ENCODE measurements around the gene VCX3B. TPM values are rescaled to one million over a fixed set of nuclear protein-coding genes. Genes with fewer than 3 reads are reported as not detected.
"Not testable (repeated sequence)": the region's sequence is repeated elsewhere in the genome, so short reads cannot be mapped to it uniquely, and the experiment has no call there.

VCX3B gene
- total RNA-seq, 3 donors from 2014 or later: not detected

GRCh38 chrX:8433109-8434062, 31.2 kb upstream of the VCX3B start:
- no peak for TF ChIP-seq CTCF (IDR thresholded peaks at IDR 0.05)
- no peak for TF ChIP-seq POLR2AphosphoS5 (IDR thresholded peaks at IDR 0.05)
- TF ChIP-seq POLR2A (IDR thresholded peaks at IDR 0.05): no peak
- DNase-seq (ENCODE audit: low spot score in 2 of 2): no peak
- Histone ChIP-seq H3K4me3 (no peak overlapping the region), H3K27me3 (no peaks in the 10 kb centered on the region), H3K9me3 (no peaks in the 10 kb centered on the region), H3K27ac (no peak overlapping the region), H3K36me3 (no peaks in the 10 kb centered on the region), H3K4me1 (no peaks in the 10 kb centered on the region)
- intact Hi-C loops (cut with DNase I; ENCODE audit: low total_unique reads): no loop called here

- TF ChIP-seq POLR2AphosphoS5 (IDR thresholded peaks at IDR 0.05): no peak
- TF ChIP-seq CTCF (IDR thresholded peaks at IDR 0.05): no peak
- no peak for TF ChIP-seq POLR2A (IDR thresholded peaks at IDR 0.05)
- no peak overlapping the region for H3K4me3 ChIP-seq
- no peak overlapping the region for H3K27ac ChIP-seq
- no peaks in the 10 kb centered on the region for H3K36me3 ChIP-seq
- no peak for DNase-seq (ENCODE audit: low spot score in 2 of 2)
- intact Hi-C loops (cut with DNase I; ENCODE audit: low total_unique reads): loop anchor here (10.0 kb wide), 1 partner anchor 837 kb away; no protein-coding TSS in a partner anchor
- no peaks in the 10 kb centered on the region for H3K9me3 ChIP-seq
- H3K27me3 ChIP-seq: no peaks in the 10 kb centered on the region
- no peaks in the 10 kb centered on the region for H3K4me1 ChIP-seq
Measured at GRCh38 chrX:8447368-8447767, 17.3 kb upstream of the VCX3B start.

- H3K27ac ChIP-seq; H3K36me3 ChIP-seq; DNase-seq (ENCODE audit: low spot score in 2 of 2); intact Hi-C loops (cut with DNase I; ENCODE audit: low total_unique reads); H3K27me3 ChIP-seq; H3K4me3 ChIP-seq; H3K9me3 ChIP-seq; H3K4me1 ChIP-seq: not testable (repeated sequence)
Measured at GRCh38 chrX:8452343-8452742, 12.3 kb upstream of the VCX3B start.

- H3K4me3 ChIP-seq: no peak overlapping the region
- TF ChIP-seq POLR2AphosphoS5 (IDR thresholded peaks at IDR 0.05): no peak
- no peak for TF ChIP-seq CTCF (IDR thresholded peaks at IDR 0.05)
- no peak for TF ChIP-seq POLR2A (IDR thresholded peaks at IDR 0.05)
- no peak overlapping the region for H3K27ac ChIP-seq
Measured at GRCh38 chrX:8453611-8454010, 11.0 kb upstream of the VCX3B start.

GRCh38 chrX:8455557-8455956, 9.1 kb upstream of the VCX3B start:
- DNase-seq (ENCODE audit: low spot score in 2 of 2): no peak
- H3K4me1 ChIP-seq: no peaks in the 10 kb centered on the region
- no peak overlapping the region for H3K4me3 ChIP-seq
- no peaks in the 10 kb centered on the region for H3K27me3 ChIP-seq
- H3K27ac ChIP-seq: no peak overlapping the region
- peaks cover 0 to 8% of the 10 kb centered on the region in 2 donors for H3K9me3 ChIP-seq
- TF ChIP-seq POLR2A (IDR thresholded peaks at IDR 0.05) (no peak), CTCF (IDR thresholded peaks at IDR 0.05) (no peak)
- intact Hi-C loops (cut with DNase I; ENCODE audit: low total_unique reads): no loop called here
- no peaks in the 10 kb centered on the region for H3K36me3 ChIP-seq

More at GRCh38 chrX:8453611-8454010, 11.0 kb upstream of the VCX3B start:
- no peaks in the 10 kb centered on the region for H3K27me3 ChIP-seq
- H3K4me1 ChIP-seq: no peaks in the 10 kb centered on the region
- H3K9me3 ChIP-seq: peaks cover 0 to under 1% of the 10 kb centered on the region in 2 donors
- no peak for DNase-seq (ENCODE audit: low spot score in 2 of 2)
- H3K36me3 ChIP-seq: no peaks in the 10 kb centered on the region
- intact Hi-C loops (cut with DNase I; ENCODE audit: low total_unique reads): no loop called here
